Subcutaneous adipose tissue (tissue), 4 donors: ENCODE results near the gene FAM83B. TPM values are rescaled to one million over a fixed set of nuclear protein-coding genes. Genes with fewer than 3 reads are reported as not detected.

Source experiments
- CTCF ChIP-seq: fragments of 450-650 bp; IDR thresholded peaks from one replicate; pipeline ENCODE4 v1.5.1; 2016; ENCODE audit warnings: low read depth, mild to moderate bottlenecking, control low read depth, antibody characterized with exemption, moderate library complexity
- total RNA-seq, 4 donors: library from RNA; depleted of rRNA; stranded (reverse); fragments of >200 nt; gene quantifications; one replicate each; pipeline ENCODE4 v1.1.0, GENCODE V29; 2016

Gene FAM83B
- total RNA-seq, 4 donors from 2014 or later: not detected

GRCh38 chr6:54957698-54958097 is 111.1 kb downstream of the FAM83B start:
- TF ChIP-seq CTCF: no peak

- TF ChIP-seq CTCF: no peak
Measured at GRCh38 chr6:54958446-54958845, 111.9 kb downstream of the FAM83B start.

DNA sequence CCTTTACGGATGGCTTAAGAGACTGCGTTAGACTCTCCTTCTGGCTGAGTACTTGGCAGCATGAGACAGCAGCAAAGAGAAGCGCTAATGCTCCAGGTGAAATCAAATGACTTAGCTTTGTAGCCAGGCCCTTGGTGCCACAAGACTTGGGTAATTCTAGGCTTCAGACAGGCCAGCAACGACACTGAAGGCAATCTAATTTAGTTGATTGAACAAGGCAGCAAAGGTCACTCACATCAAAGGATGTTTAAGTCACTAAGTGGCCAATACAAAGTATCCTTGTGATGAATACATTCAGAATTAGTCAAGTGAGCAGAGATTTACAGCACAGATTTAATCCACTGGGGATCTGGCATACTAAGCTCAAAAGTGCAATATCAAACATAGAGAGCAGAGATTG is 113.2 kb downstream of the FAM83B start:
- no peak for TF ChIP-seq CTCF

DNA sequence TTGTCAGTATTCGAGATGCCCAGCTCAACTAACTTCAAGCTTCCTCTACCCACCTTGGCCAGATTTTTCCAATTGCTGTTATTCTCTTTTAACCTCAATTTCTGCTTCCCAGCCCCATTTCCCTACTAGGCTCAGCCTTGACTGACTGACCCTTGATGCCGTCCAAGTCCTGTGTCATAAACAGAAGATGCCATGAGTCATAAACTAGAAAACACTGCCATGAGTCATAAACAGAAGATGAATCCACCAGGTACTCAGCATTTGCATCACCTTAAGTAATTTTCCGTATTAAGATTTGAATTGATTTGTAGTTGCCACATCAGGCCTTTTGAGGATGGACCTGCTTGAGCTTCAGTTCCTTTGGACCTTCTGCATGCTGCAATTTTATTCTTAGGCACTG is 123.8 kb downstream of the FAM83B start:
- TF ChIP-seq CTCF: no peak

DNA sequence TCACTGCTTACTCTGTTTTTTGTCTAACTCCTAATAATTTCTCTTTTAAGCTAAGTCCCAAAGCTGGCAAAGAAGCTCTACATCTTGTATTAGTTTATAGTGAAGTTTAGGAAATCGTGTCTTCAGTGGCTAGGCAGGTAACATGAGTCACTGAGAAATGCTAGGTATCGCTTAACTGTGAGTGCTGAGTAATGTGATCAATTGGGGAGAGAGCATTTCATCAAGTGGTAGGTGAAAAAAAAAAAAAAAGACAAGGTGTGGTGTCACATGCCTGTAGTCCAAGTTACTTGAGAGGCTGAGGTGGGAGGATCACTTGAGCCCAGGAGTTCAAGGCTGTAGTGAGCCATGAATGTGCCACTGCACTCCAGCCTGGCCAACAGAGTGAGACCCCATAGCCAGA is 125.3 kb downstream of the FAM83B start:
- no peak for TF ChIP-seq CTCF

GRCh38 chr6:54980511-54981275 is 134.1 kb downstream of the FAM83B start:
- TF ChIP-seq CTCF: no peak

DNA sequence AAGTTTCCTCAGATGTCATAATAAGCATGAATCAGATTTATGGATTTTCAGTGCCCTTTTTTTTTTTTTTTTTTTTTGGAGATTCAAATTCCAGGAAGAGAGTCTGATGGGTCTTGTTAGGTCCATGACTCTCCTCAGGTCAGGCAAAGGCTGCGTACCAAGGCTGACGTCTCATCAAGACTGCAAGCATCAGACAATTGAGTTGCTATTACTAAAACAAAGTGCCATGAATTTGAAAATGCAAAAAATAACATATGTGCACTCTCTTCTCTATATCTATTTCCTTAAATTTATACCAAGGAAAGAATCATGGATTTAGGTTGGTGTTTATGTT is 134.7 kb downstream of the FAM83B start:
- no peak for TF ChIP-seq CTCF
